NT2/D1 (cell line): Measurements from ENCODE around the gene SLC8A1.

Experiments
- DNase-seq: peaks from one replicate; pipeline ENCODE4 v3.0.0-alpha.2; 2011; ENCODE audit warnings: low read depth, low spot score
- H3K27me3 ChIP-seq: 2 replicates; pipeline ENCODE4 v1.6.0; 2011; ENCODE audit warnings: mild to moderate bottlenecking; ENCODE audit not compliant: insufficient read length, insufficient read depth
- H3K36me3 ChIP-seq: 2 replicates; pipeline ENCODE4 v1.6.1; 2011; ENCODE audit warnings: mild to moderate bottlenecking, low read length, mixed read lengths; ENCODE audit not compliant: insufficient read depth, insufficient read length
- H3K4me1 ChIP-seq: 2 replicates; pipeline ENCODE4 v1.5.1; 2011; ENCODE audit not compliant: insufficient read depth, insufficient read length
- H3K4me3 ChIP-seq: 2 replicates; pipeline ENCODE4 v1.5.1; 2011; ENCODE audit warnings: low read depth; ENCODE audit not compliant: insufficient read length
- H3K9ac ChIP-seq: 2 replicates; pipeline ENCODE4 v1.6.0; 2011; ENCODE audit warnings: low read depth; ENCODE audit not compliant: insufficient read length
- H3K9me3 ChIP-seq: 2 replicates; pipeline ENCODE4 v1.5.1; 2011; ENCODE audit warnings: mild to moderate bottlenecking, low read length; ENCODE audit not compliant: insufficient read depth
- SUZ12 ChIP-seq: IDR thresholded peaks from 2 replicates; pipeline ENCODE4 v1.6.1; 2011; ENCODE audit not compliant: insufficient read length, insufficient read depth; ENCODE audit errors: extremely low read depth
- YY1 ChIP-seq: IDR thresholded peaks from 2 replicates; pipeline ENCODE4 v1.6.1; 2011; ENCODE audit not compliant: insufficient read length, insufficient read depth
- ZNF274 ChIP-seq: IDR thresholded peaks from 2 replicates; pipeline ENCODE4 v1.6.1; 2011; ENCODE audit warnings: mild to moderate bottlenecking, low read depth, low read length

The SLC8A1 gene

GRCh38 chr2:40249577-40249976, 202.3 kb downstream of the SLC8A1 start:
- H3K4me1 ChIP-seq, result no peaks in the 10 kb centered on the region
- no peaks in the 10 kb centered on the region for H3K9me3 ChIP-seq
- no peaks in the 10 kb centered on the region for H3K27me3 ChIP-seq
- no peaks in the 10 kb centered on the region for H3K36me3 ChIP-seq
- DNase-seq, result no peak
- TF ChIP-seq SUZ12 (no peak), ZNF274 (no peak), YY1 (no peak)
- no peak overlapping the region for H3K9ac ChIP-seq
- no peak overlapping the region for H3K4me3 ChIP-seq

GRCh38 chr2:40248294-40248693, 203.6 kb downstream of the SLC8A1 start:
- no peak overlapping the region for H3K4me3 ChIP-seq
- no peak for DNase-seq
- no peaks in the 10 kb centered on the region for H3K27me3 ChIP-seq
- no peak overlapping the region for H3K9ac ChIP-seq
- H3K36me3 ChIP-seq, result no peaks in the 10 kb centered on the region
- no peaks in the 10 kb centered on the region for H3K9me3 ChIP-seq
- H3K4me1 ChIP-seq, result no peaks in the 10 kb centered on the region
- TF ChIP-seq YY1 (no peak), ZNF274 (no peak), SUZ12 (no peak)

GRCh38 chr2:40244675-40245074, 207.2 kb downstream of the SLC8A1 start:
- Histone ChIP-seq H3K36me3 (no peaks in the 10 kb centered on the region), H3K9ac (no peak overlapping the region), H3K4me3 (no peak overlapping the region), H3K27me3 (no peaks in the 10 kb centered on the region), H3K9me3 (no peaks in the 10 kb centered on the region), H3K4me1 (no peaks in the 10 kb centered on the region)
- TF ChIP-seq ZNF274 (no peak), SUZ12 (no peak), YY1 (no peak)
- DNase-seq, result peak; percentile 65

GRCh38 chr2:40244251-40244650, 207.6 kb downstream of the SLC8A1 start:
- DNase-seq, result no peak
- H3K4me1 ChIP-seq, result no peaks in the 10 kb centered on the region
- TF ChIP-seq SUZ12 (no peak), YY1 (no peak), ZNF274 (no peak)
- H3K36me3 ChIP-seq, result no peaks in the 10 kb centered on the region
- H3K27me3 ChIP-seq, result no peaks in the 10 kb centered on the region
- no peaks in the 10 kb centered on the region for H3K9me3 ChIP-seq
- no peak overlapping the region for H3K9ac ChIP-seq
- no peak overlapping the region for H3K4me3 ChIP-seq

- Histone ChIP-seq H3K9ac (no peak overlapping the region), H3K4me1 (no peaks in the 10 kb centered on the region)
- no peak for DNase-seq
Measured at GRCh38 chr2:40243581-40244187, 208.2 kb downstream of the SLC8A1 start.

GRCh38 chr2:40242315-40242714, 209.6 kb downstream of the SLC8A1 start:
- Histone ChIP-seq H3K27me3 (no peaks in the 10 kb centered on the region), H3K4me3 (no peak overlapping the region), H3K9ac (no peak overlapping the region), H3K4me1 (no peaks in the 10 kb centered on the region), H3K36me3 (no peaks in the 10 kb centered on the region), H3K9me3 (no peaks in the 10 kb centered on the region)
- peak; percentile 43 for DNase-seq
- no peak for TF ChIP-seq ZNF274
- no peak for TF ChIP-seq YY1
- no peak for TF ChIP-seq SUZ12

More at GRCh38 chr2:40243581-40244187, 208.2 kb downstream of the SLC8A1 start:
- TF ChIP-seq ZNF274 (no peak), SUZ12 (no peak)
- no peak overlapping the region for H3K4me3 ChIP-seq
- no peaks in the 10 kb centered on the region for H3K36me3 ChIP-seq
- H3K27me3 ChIP-seq, result no peaks in the 10 kb centered on the region
- no peaks in the 10 kb centered on the region for H3K9me3 ChIP-seq

- Histone ChIP-seq H3K36me3 (no peaks in the 10 kb centered on the region), H3K4me3 (no peak overlapping the region), H3K9me3 (no peaks in the 10 kb centered on the region), H3K4me1 (no peaks in the 10 kb centered on the region), H3K9ac (no peak overlapping the region), H3K27me3 (no peaks in the 10 kb centered on the region)
- TF ChIP-seq ZNF274, result no peak
- TF ChIP-seq YY1, result no peak
- TF ChIP-seq SUZ12, result no peak
- DNase-seq, result no peak
Measured at GRCh38 chr2:40240070-40240469, 211.8 kb downstream of the SLC8A1 start.
